LNCaP clone FGC (cell line): ENCODE data around the gene GPC6.
A peak's percentile ranks its signal among the peaks of the same experiment; 100 is the strongest.

Experiments
- DNase-seq: peaks from one replicate; pipeline ENCODE4 v3.0.0-alpha.2; 2011; ENCODE audit warnings: low read depth
- H3K4me3 ChIP-seq: 2 replicates; pipeline ENCODE4 v1.5.1; 2011; ENCODE audit warnings: mild to moderate bottlenecking, low read depth, low read length, control low read depth
- CTCF ChIP-seq: IDR thresholded peaks from 2 replicates; pipeline ENCODE4 v1.5.1; 2012; ENCODE audit warnings: mild to moderate bottlenecking; ENCODE audit not compliant: control insufficient read depth, insufficient read depth; ENCODE audit errors: extremely low read depth

GPC6 gene

GRCh38 chr13:94359875-94360274 is 1133.3 kb downstream of the GPC6 start:
- no peak for TF ChIP-seq CTCF
- DNase-seq = no peak
- H3K4me3 ChIP-seq = no peak overlapping the region

GRCh38 chr13:94362411-94362909 is 1135.9 kb downstream of the GPC6 start:
- peak; percentile 75 for TF ChIP-seq CTCF
- H3K4me3 ChIP-seq = no peak overlapping the region
- peak; percentile 53 for DNase-seq

- TF ChIP-seq CTCF = no peak
- no peak for DNase-seq
These were observed 1140.1 kb downstream of the GPC6 start for GRCh38 chr13:94366677-94367076.

GRCh38 chr13:94369972-94370436 is 1143.4 kb downstream of the GPC6 start:
- no peak for TF ChIP-seq CTCF
- no peak overlapping the region for H3K4me3 ChIP-seq
- DNase-seq = peak; percentile 90

More at GRCh38 chr13:94366677-94367076, 1140.1 kb downstream of the GPC6 start:
- no peak overlapping the region for H3K4me3 ChIP-seq

GRCh38 chr13:94371855-94372254 is 1145.2 kb downstream of the GPC6 start:
- DNase-seq = no peak
- TF ChIP-seq CTCF = no peak
- H3K4me3 ChIP-seq = no peak overlapping the region

GRCh38 chr13:94382517-94382916 is 1155.9 kb downstream of the GPC6 start:
- no peak for DNase-seq
- TF ChIP-seq CTCF = no peak
- no peak overlapping the region for H3K4me3 ChIP-seq

- no peak for DNase-seq
- TF ChIP-seq CTCF = no peak
These were observed 1156.4 kb downstream of the GPC6 start for GRCh38 chr13:94382960-94383359.

More at GRCh38 chr13:94382960-94383359, 1156.4 kb downstream of the GPC6 start:
- H3K4me3 ChIP-seq = no peak overlapping the region
